PC-9 (cell line): ENCODE results near the gene CEP85L.

ENCODE experiments used
- EZH2 ChIP-seq: fragments of 200-600 bp; sonication (generic); IDR thresholded peaks from 2 replicates; pipeline ENCODE4 v1.8.0; 2017; ENCODE audit warnings: antibody characterized with exemption, low read depth
- TF ChIP-seq, protein P1 (sequence below): fragments of 200-600 bp; sonication (generic); conservative IDR thresholded peaks from 2 replicates; pipeline ENCODE4 v1.6.1; 2017; ENCODE audit warnings: mixed run types, antibody characterized with exemption, mild to moderate bottlenecking, moderate library complexity

- TF ChIP-seq, protein P1, sequence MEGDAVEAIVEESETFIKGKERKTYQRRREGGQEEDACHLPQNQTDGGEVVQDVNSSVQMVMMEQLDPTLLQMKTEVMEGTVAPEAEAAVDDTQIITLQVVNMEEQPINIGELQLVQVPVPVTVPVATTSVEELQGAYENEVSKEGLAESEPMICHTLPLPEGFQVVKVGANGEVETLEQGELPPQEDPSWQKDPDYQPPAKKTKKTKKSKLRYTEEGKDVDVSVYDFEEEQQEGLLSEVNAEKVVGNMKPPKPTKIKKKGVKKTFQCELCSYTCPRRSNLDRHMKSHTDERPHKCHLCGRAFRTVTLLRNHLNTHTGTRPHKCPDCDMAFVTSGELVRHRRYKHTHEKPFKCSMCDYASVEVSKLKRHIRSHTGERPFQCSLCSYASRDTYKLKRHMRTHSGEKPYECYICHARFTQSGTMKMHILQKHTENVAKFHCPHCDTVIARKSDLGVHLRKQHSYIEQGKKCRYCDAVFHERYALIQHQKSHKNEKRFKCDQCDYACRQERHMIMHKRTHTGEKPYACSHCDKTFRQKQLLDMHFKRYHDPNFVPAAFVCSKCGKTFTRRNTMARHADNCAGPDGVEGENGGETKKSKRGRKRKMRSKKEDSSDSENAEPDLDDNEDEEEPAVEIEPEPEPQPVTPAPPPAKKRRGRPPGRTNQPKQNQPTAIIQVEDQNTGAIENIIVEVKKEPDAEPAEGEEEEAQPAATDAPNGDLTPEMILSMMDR = no peak
- no peak for TF ChIP-seq EZH2
These were observed 92.8 kb downstream of the CEP85L start for GRCh38 chr6:118558464-118559217.
